Keratinocyte (primary cell): ENCODE results near the gene CPSF3. TPM values are rescaled to one million over a fixed set of nuclear protein-coding genes. Genes with fewer than 3 reads are reported as not detected.

Experiments
- DNase-seq: peaks from one replicate; pipeline ENCODE4 v3.0.0-alpha.2; 2011; ENCODE audit warnings: low read depth, missing footprints, low spot score
- FAIRE-seq: peaks from 2 replicates; lab custom pipeline; 2011; peaks lifted over from hg19 to GRCh38; lab: Jason Lieb, UNC
- H2AFZ ChIP-seq: 2 replicates; pipeline ENCODE4 v1.6.0; 2012; ENCODE audit warnings: low read length, control low read depth, inconsistent platforms; ENCODE audit not compliant: control insufficient read depth
- H3K27ac ChIP-seq: 2 replicates; pipeline ENCODE4 v1.5.1; 2011; ENCODE audit warnings: low read length; ENCODE audit not compliant: control insufficient read depth, insufficient read depth
- H3K27me3 ChIP-seq: 3 replicates; pipeline ENCODE4 v1.6.0; 2011; ENCODE audit warnings: low read length; ENCODE audit not compliant: control insufficient read depth, insufficient read depth; ENCODE audit errors: extremely low read depth
- H3K36me3 ChIP-seq, 2 experiments: 2 replicates in 1 of 2; 3 replicates in 1 of 2; pipeline ENCODE4 v1.5.1; 2011; ENCODE audit warnings: low read length in 2 of 2, mild to moderate bottlenecking in 1 of 2; ENCODE audit not compliant: control insufficient read depth in 2 of 2, insufficient read depth in 2 of 2; ENCODE audit errors: extremely low read depth in 1 of 2
- H3K4me1 ChIP-seq: 3 replicates; pipeline ENCODE4 v1.5.1; 2011; ENCODE audit warnings: low read length; ENCODE audit not compliant: control insufficient read depth, insufficient read depth; ENCODE audit errors: extremely low read depth
- H3K4me2 ChIP-seq: 3 replicates; pipeline ENCODE4 v1.6.0; 2011; ENCODE audit warnings: low read depth, low read length; ENCODE audit not compliant: control insufficient read depth, insufficient read depth; ENCODE audit errors: extremely low read depth
- H3K4me3 ChIP-seq, 3 experiments: fragments of 200-600 bp in 1 of 3; sonication (generic) in 1 of 3; 2 replicates in 2 of 3; 3 replicates in 1 of 3; pipeline ENCODE4 v1.5.1; 2011 to 2016; ENCODE audit warnings: low read length in 3 of 3, mild to moderate bottlenecking in 3 of 3, control low read depth in 2 of 3, inconsistent platforms in 1 of 3, low read depth in 1 of 3, mixed read lengths in 1 of 3, mixed run types in 1 of 3, moderate library complexity in 1 of 3; ENCODE audit not compliant: control insufficient read depth in 2 of 3, insufficient read depth in 2 of 3; ENCODE audit errors: extremely low read depth in 1 of 3
- H3K79me2 ChIP-seq: 2 replicates; pipeline ENCODE4 v1.6.0; 2012; ENCODE audit warnings: low read length; ENCODE audit not compliant: control insufficient read depth, insufficient read depth
- H3K9ac ChIP-seq: 3 replicates; pipeline ENCODE4 v1.6.0; 2011; ENCODE audit warnings: low read length; ENCODE audit not compliant: control insufficient read depth, insufficient read depth; ENCODE audit errors: extremely low read depth
- H3K9me1 ChIP-seq: 3 replicates; pipeline ENCODE4 v1.6.0; 2011; ENCODE audit warnings: low read length; ENCODE audit not compliant: control insufficient read depth, insufficient read depth; ENCODE audit errors: extremely low read depth
- H3K9me3 ChIP-seq: 2 replicates; pipeline ENCODE4 v1.5.1; 2012; ENCODE audit warnings: low read depth, low read length; ENCODE audit not compliant: control insufficient read depth
- H4K20me1 ChIP-seq: 3 replicates; pipeline ENCODE4 v1.6.0; 2011; ENCODE audit warnings: low read length; ENCODE audit not compliant: control insufficient read depth, insufficient read depth; ENCODE audit errors: extremely low read depth
- CTCF ChIP-seq, 3 experiments: IDR thresholded peaks in 1 of 3; conservative IDR thresholded peaks in 1 of 3; optimal IDR thresholded peaks in 1 of 3; 2 replicates in 2 of 3; 3 replicates in 1 of 3; pipeline versions ENCODE3 to v1.5.1; 2011; ENCODE audit warnings: low read length in 3 of 3, mild to moderate bottlenecking in 3 of 3, moderate library complexity in 2 of 3, control low read depth in 1 of 3, inconsistent platforms in 1 of 3; ENCODE audit not compliant: insufficient read depth in 2 of 3; ENCODE audit errors: extremely low read depth in 1 of 3
- EZH2 ChIP-seq: IDR thresholded peaks from one replicate; pipeline ENCODE4 v1.6.1; 2012; ENCODE audit warnings: inconsistent platforms, mild to moderate bottlenecking, low read length, moderate library complexity
- dilution Hi-C: fragments of 300-500 bp; cut with MboI; formaldehyde crosslinking; loops from one replicate; pipeline ENCODE4 v1.7.0; 2020; ENCODE audit warnings: low sequenced_read_pairs; ENCODE audit not compliant: extremely low pct_ligation_motif_present
- polyA plus RNA-seq, 5 experiments: library from polyadenylated mRNA; depleted of rRNA in 3 of 5; stranded (reverse) in 3 of 5; stranded (forward) in 1 of 5; unstranded in 1 of 5; fragments of >200 nt; gene quantifications; 1 replicate in 1 of 5; 2 replicates in 3 of 5; 3 replicates in 1 of 5; pipeline versions ENCODE4 v1.2.1 to v1.2.3, GENCODE V29; 2011 to 2012; ENCODE audit warnings: missing spikeins in 2 of 5, low read depth in 1 of 5, low replicate concordance in 1 of 5

The CPSF3 gene
- polyA plus RNA-seq, 1 donor (not counting 4 experiments of a cell fraction or from before 2014, with no cell fraction given), result 31.1 TPM

- no peaks in the 10 kb centered on the region for H3K27me3 ChIP-seq
- no peaks in the 10 kb centered on the region for H4K20me1 ChIP-seq
- no peak for DNase-seq
- H3K9me1 ChIP-seq, result no peaks in the 10 kb centered on the region
- H3K36me3 ChIP-seq, result peaks cover 0 to 19% of the 10 kb centered on the region in 2 experiments
- peak overlapping the region in 1 of 3 experiments; percentile 56 for H3K4me3 ChIP-seq
- H3K4me2 ChIP-seq, result peak overlapping the region; percentile 60
- no peak overlapping the region for H3K27ac ChIP-seq
- TF ChIP-seq CTCF (optimal IDR thresholded peaks at IDR 0.05 in 1 of 3, IDR thresholded peaks at IDR 0.05 in 1 of 3, conservative IDR thresholded peaks at IDR 0.05 in 1 of 3; ENCODE audit: extremely low read depth in 1 of 3, insufficient read depth in 2 of 3, low read length in 3 of 3) (peak; percentile 29 to 38 (median 31)), EZH2 (no peak)
- dilution Hi-C loops, result no loop called here
- H3K9me3 ChIP-seq, result peaks cover 3% of the 10 kb centered on the region
- H2AFZ ChIP-seq, result peak overlapping the region; percentile 67
- peaks cover 9% of the 10 kb centered on the region for H3K4me1 ChIP-seq
- no peak overlapping the region for H3K9ac ChIP-seq
- peaks cover 12% of the 10 kb centered on the region for H3K79me2 ChIP-seq
- FAIRE-seq, result no peak
These were observed 50.0 kb downstream of the CPSF3 start for GRCh38 chr2:9473308-9473984.

GRCh38 chr2:9473985-9474360, 50.5 kb downstream of the CPSF3 start:
- Histone ChIP-seq H3K36me3 (peaks cover 0 to 22% of the 10 kb centered on the region in 2 experiments), H3K4me2 (peak overlapping the region; percentile 60), H3K9me3 (peaks cover 3% of the 10 kb centered on the region), H3K9ac (peak overlapping the region; percentile 78), H3K4me3 (peak overlapping the region; percentile 40 to 79 (median 56)), H3K27ac (no peak overlapping the region), H3K79me2 (peaks cover 14% of the 10 kb centered on the region), H2AFZ (peak overlapping the region; percentile 67), H4K20me1 (no peaks in the 10 kb centered on the region), H3K9me1 (no peaks in the 10 kb centered on the region), H3K4me1 (peaks cover 9% of the 10 kb centered on the region), H3K27me3 (no peaks in the 10 kb centered on the region)
- dilution Hi-C loops, result no loop called here
- no peak for FAIRE-seq
- TF ChIP-seq CTCF (optimal IDR thresholded peaks at IDR 0.05 in 1 of 3, IDR thresholded peaks at IDR 0.05 in 1 of 3, conservative IDR thresholded peaks at IDR 0.05 in 1 of 3; ENCODE audit: extremely low read depth in 1 of 3, insufficient read depth in 2 of 3, low read length in 3 of 3) (no peak), EZH2 (no peak)
- no peak for DNase-seq
